Body of pancreas (tissue), 4 donors: ENCODE results near the gene TTC3.

Source experiments
- POLR2A ChIP-seq, 3 donors: fragments of 450-650 bp; IDR thresholded peaks; one replicate each; pipeline ENCODE4 v1.6.1; 2016; ENCODE audit warnings: antibody characterized with exemption in 3 of 3, mild to moderate bottlenecking in 2 of 3
- TF ChIP-seq, protein P1 (sequence below), 7 experiments: fragments of 450-650 bp in 4 of 7; fragments of 200-600 bp in 3 of 7; sonication (generic) in 3 of 7; IDR thresholded peaks; one replicate each; pipeline ENCODE4 v1.5.1; 2016 to 2019; ENCODE audit warnings: antibody characterized with exemption in 7 of 7

DNA sequence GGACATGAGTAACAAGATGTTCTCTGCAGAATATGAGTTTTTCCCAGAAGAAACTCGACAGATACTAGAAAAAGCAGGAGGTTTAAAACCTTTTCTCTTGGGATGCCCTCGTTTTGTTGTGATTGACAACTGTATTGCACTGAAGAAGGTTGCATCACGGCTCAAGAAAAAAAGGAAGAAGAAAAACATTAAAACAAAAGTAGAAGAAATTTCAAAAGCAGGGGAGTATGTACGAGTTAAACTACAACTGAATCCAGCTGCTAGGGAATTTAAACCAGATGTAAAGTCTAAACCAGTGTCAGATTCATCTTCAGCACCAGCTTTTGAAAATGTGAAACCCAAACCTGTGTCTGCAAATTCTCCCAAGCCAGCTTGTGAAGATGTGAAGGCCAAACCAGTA is 92.5 kb downstream of the TTC3 start:
- no peak for TF ChIP-seq POLR2A (IDR thresholded peaks at IDR 0.05)
- TF ChIP-seq, protein P1, sequence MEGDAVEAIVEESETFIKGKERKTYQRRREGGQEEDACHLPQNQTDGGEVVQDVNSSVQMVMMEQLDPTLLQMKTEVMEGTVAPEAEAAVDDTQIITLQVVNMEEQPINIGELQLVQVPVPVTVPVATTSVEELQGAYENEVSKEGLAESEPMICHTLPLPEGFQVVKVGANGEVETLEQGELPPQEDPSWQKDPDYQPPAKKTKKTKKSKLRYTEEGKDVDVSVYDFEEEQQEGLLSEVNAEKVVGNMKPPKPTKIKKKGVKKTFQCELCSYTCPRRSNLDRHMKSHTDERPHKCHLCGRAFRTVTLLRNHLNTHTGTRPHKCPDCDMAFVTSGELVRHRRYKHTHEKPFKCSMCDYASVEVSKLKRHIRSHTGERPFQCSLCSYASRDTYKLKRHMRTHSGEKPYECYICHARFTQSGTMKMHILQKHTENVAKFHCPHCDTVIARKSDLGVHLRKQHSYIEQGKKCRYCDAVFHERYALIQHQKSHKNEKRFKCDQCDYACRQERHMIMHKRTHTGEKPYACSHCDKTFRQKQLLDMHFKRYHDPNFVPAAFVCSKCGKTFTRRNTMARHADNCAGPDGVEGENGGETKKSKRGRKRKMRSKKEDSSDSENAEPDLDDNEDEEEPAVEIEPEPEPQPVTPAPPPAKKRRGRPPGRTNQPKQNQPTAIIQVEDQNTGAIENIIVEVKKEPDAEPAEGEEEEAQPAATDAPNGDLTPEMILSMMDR (IDR thresholded peaks at IDR 0.05), result no peak
